HG02798 (cell line): Measurements from ENCODE around the gene GATA5.
"Not testable (repeated sequence)": the region's sequence is repeated elsewhere in the genome, so short reads cannot be mapped to it uniquely, and the experiment has no call there.

Experiments
- ATAC-seq: cut with Tn5 transposase; IDR thresholded peaks from one replicate; pipeline ENCODE4 v1.9.1; 2021; ENCODE audit warnings: mild to moderate bottlenecking; ENCODE audit not compliant: unreplicated experiment, poor library complexity

GATA5 gene

DNA sequence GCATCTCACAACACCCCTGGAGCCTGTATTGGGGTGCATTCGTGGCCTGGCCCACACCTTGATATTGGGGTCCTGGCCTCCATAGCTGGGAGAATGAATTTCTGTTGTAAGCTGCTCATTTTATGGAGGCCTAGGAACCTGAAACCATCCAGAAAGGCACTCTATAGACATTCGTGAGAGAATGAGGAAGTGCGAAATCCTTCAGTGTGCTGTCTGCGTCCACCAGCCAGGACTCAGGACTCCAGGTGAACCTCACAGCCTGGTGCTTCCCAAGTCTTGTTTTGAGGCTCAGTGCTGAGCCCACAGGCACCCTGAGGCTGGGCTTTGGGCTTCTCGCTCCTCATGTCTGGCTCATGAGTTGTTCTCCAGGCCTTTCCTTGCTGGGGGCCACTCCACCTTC lies 36.6 kb downstream of the GATA5 start:
- no peak for ATAC-seq

DNA sequence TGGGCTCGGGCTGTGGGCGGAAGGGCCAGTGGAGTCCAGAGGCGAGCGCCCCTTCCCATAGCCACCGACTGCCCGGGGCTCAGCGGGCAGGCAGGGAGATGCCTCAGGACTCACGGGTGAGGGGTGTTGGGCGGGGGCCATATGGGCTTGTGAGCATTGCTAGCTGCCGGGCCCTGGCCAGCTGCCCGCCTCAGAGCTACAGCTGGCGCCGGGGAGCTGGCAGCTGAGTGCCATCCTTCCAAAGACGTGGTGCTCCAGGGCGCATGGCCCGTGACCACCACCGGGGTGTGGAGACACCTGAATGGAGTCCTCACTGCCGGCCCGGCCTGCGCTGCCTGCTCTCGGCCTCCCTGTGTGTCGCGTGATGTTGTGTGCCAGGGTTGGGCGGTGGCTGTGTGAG lies 37.9 kb downstream of the GATA5 start:
- ATAC-seq = no peak

GRCh38 chr20:62437496-62437895 lies 38.3 kb downstream of the GATA5 start:
- no peak for ATAC-seq

GRCh38 chr20:62436692-62437091 lies 39.1 kb downstream of the GATA5 start:
- no peak for ATAC-seq

DNA sequence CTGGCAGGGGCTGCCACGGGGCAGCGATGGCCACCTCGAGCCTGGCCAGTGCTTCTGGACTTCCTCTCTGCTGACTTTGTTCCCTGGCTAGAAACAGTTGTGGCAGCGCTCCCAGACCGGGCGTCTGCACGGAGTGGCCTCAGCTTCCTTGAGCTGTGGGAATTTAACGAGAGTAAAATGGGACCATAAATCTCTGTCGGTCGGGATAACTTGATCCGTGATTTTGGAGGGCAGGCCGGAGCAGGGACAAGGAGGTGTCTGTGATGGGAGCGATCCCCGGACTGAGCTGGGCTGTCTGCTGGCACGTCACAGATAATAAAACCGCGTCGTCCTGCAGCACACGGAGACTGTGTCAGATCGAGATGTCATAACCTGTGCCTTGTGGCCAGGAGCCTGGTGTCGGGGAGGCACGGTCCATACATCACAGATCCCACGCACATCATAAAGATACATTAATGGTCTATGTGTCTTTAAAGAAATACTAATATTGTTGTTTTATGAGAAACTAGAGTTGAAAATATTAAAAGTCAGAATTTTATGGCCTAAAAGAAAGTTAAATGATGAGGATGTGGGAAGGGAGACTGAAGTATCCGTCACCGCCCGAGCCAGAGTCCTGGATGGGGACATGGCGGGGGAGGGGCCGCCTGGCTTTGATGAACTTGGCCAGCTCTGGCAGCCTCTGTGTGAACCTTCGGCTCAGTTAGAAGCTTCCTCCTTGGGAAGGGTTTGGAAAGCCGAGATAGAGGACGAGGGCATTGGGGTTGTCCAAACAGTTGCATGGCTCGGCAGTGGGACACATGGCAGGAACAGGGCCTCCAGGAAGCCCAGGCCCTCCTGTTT lies 41.9 kb downstream of the GATA5 start:
- ATAC-seq = no peak

DNA sequence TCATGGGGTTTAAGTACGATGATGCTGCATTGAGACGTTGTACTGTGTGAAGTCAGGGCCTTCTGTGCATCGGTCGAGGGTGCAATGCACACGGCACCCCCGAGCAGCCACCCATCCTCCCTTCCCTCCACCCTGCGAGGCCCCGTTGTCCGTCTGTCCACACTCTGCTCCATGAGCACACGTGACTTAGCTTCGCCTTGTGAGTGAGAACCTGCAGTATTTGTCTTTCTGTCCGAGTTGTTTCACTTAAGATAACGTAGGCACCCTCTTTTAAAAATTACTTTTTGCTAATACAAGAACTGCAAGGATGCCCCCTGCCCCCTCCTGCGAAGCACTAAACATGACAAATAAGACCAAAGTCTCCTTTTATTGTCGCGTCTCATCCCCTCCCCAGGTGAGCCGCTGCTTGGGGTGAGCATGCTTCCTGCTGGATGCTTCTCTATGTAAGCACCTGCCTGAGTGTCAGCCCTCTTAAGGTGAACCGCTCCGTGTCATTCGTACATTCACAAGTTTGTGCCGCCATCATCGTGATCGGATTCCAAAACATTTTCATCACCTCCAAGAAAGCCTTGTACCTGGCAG lies 44.8 kb downstream of the GATA5 start:
- ATAC-seq = no peak

DNA sequence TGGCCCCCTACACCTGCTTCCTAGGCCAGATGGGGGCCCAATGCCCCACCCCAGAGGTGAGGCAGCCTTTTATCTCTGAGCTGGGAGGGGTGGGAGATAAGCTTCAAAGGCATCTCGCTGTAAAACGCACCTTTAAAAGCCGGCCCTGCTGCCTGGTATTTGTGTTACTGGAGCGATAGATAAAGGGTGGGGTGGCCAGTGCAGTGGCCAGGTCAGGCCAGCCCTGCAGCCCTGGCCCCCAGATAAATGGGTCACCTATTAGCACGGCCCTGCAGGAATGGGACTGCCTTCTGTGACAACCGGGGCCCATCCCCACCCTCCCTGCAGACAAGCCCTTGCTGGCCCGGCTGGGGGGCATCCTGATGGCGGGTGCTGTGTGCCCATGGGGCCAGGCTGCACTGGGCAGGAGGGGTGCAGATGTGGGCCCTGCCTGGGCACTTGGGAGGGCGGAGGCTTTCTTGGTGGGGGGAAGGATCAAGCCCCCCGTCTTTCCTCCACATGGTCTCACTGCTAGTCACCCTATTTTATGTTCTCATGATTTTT lies 45.4 kb downstream of the GATA5 start:
- ATAC-seq = no peak

DNA sequence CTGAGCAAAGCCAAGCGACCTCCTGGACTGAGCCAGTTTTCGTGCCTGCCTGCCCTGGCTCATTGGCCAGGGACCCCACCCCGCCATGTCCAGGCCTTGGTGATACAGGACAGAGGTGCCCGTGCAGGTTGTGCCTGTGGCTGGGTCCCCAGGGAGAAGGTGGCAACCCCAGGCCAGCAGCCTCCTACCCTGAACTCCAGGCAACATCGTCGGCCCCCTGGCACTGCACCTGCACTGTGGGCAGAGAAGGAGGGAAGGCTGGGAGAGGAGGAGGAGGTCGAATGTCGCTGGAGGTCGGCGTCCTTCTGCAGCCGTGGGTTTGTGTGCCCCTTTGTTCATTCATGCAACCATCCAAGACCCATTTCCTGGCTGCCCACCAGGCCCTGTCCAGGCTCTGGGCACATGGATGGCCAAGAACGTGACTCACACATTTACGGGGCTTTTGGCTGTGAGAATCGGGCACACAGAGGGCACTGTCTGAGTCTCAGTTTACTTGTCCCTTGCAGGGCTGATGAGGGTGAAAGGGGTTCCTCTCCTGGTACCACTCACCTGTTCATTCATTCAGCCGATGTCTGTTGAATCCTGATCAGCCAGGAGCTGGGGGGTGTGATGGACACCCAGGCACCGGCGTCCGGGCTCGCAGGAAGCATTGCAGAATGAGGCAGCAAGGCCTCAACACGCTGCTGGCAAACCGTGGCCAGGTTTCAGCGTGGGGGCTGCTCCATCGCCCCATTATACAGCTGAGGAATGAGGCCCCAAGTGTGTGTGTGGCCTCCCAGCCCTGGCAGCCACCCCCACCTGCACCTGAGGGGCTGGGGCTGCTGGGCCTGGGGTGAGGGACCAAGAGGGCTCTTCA lies 46.1 kb downstream of the GATA5 start:
- ATAC-seq = no peak

GRCh38 chr20:62428396-62429295 lies 47.1 kb downstream of the GATA5 start:
- no peak for ATAC-seq

DNA sequence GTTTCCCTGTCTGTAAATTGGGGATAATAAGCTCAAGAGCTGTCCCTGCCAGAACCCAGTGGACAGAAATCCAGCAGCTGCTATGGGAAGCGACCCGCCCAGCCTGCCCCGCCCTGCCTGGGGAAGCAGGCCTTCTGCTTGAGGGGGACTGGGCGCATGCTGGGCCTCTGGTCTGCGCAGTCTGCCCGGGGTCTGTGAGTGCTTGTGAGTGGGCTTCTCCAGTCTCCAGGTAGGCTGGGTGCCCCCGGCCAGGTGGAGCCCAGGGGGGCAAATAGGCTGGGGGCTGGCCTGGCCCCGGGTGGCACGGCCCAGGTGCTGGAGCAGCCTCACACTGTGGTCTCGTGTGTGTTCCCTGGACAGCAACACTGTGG lies 47.8 kb downstream of the GATA5 start:
- ATAC-seq = no peak

DNA sequence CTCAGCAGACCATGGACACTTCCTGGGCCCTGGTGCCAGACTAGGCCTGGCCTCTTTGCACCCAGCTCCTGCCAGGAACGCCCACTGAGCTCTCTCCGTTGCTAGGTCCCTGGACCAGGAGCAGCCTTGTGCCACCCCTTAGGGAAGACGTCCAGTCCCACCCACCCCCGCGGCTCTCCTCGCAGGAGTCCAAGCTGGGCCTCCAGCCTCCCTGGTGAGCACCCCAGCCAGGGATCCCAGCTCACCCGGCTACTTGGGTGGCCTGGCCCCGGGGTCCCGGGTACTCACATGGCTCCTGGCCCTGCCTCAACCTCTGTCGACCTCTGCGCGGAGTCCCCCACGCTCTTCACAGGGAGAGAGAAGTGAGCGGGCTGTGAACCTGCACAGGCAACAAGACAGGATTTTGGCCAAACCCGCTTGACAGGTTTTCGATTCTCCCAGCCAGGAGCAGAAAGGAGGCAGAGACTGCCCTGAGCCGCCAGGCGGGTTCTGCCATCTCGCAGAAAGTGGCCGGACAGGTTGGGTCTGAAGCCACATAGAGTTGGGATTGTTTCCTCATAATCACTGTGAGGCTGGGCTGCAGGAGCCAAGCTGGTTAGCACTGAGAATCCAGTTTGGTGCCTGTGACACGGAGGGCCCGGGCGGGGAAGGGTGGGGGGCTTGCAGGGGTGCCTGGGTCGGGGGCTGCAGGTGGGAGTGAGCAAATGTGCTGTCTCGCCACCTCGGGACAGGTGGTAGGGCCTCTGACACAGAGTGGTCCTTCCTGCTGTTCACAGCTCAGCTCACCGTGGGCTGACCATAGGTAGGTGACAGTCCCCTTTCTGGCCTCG lies 48.4 kb downstream of the GATA5 start, which contains the start of gene RBBP8NL:
RBBP8NL (minus strand) TSS at position 368 of the 830 bp plus-strand sequence. CDS start 7,892 bp downstream, outside the sequence.
- no peak for ATAC-seq

DNA sequence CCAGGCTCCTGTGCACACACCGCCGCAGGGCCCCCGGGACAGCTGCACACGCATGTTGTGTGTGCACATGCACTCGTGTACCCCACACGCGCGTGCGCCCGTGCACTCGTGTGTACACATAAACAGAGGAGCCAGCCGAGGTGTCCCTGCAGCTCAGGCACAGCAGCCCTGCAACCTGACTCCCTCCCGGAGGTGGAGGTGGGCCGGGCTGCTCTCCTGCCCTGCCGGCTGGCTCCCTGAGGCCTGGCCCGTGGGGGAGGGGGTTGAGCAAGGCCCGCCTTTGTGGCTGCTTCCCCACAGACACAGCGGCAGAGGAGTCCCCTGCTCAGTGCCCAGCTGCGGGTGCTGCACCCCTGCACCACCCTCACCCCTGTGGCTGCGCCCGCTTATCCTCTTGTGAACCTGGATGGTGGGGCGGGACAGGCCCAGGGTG lies 49.1 kb downstream of the GATA5 start:
- ATAC-seq = no peak

- not testable (repeated sequence) for ATAC-seq
Measured at GRCh38 chr20:62426059-62426348, 49.8 kb downstream of the GATA5 start.

DNA sequence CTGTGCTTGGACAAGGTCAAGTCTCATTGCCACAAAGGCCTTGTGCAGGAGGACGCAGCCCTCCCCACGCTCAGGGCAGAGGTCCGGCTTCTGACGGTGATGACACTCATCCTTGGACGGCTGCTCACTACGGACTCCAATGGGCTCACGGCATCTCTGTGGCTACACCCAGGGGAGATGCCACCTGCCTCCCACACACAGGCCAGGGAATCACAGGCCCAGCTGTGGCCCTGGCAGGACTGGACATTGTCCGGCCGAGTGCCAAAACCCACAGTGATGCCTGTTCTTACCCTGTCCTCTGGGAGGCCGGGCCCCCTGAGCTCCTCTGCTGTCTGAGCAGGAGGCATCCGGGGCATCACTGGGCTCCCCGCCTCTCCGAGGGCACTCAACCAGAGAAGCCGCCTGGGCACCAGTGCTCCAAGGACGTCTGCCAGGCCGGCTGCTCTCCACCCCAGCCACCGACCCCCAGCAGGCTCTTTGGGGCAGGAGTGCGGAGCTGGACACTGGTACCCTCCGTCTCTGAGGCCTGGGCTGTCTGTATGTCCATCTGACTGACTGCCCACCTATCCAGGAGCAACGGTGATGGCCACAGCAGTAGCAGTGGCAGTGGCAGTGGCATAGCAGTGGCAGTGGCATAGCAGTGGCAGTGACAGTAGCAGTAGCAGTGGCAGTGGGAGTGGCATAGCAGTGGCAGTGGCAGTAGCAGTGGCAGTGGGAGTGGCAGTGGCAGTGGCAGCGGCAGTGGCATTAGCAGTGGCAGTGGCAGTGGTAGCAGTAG lies 50.3 kb downstream of the GATA5 start:
- no peak for ATAC-seq

DNA sequence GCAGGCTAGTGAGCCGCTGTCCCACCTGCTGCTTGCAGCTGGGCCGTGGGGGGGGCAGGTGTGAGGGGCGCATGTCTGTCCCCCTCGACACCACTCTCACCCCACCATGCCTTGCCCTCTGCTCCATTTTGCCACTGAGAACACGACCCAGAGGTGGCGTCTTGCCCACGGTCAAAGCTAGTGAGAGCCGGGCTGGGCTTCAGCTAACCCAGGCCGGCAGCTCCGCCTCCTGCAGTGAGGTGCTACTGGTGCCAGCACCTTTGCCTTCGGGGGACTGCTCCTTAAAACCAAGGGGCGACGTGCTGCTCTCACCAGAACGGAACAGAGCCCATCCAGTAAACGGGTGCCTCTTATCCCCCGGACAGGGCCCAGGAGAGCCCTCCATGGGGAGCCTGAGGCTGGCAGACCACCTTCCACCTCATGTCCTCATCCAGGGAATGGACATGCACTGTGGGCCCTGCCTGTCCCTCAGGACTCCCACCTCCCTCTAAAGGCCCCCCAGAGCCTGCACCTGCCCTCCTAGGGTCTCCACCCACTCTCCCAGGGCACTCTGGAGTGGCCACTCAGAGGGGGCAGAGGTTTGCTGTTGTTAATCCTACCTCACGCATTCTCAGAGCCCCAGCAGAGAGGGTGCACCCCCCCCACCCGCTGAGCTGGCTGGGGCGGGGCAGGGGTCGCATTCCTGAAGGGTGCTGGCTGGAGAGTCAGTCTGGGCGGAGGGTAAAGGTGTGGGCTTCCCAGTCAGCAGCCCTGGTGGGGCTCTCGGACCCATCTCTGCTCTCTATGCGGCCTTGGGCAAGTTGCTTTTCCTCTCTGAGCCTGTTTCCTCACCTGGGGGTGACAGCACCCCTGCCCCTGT lies 51.3 kb downstream of the GATA5 start:
- no peak for ATAC-seq

DNA sequence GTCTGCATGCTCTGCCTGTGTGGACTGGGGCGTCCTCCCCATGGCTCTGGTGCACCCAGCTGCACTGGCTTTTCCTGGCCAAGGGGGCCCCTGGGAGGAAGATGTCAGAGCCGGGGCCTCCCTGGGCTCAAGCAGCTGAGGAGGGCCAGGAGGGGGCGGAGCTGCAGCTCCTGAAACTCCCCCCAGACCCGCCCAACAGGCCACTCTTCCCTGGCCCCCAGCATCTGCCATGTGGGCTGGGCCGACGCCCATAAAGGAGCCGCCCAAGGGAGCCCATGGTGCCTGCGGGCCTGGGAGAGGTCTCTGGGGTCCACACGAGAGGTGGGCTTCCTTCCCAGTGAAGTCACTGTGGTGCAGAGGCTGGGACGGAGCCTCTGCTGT lies 52.5 kb downstream of the GATA5 start:
- no peak for ATAC-seq

- no peak for ATAC-seq
Measured at GRCh38 chr20:62422636-62423325, 53.0 kb downstream of the GATA5 start.
